OCI-LY7 (cell line): Measurements from ENCODE around the gene SERTM1.

Experiments
- EZH2phosphoT487 ChIP-seq: fragments of 200-600 bp; sonication (generic); IDR thresholded peaks from 2 replicates; pipeline ENCODE4 v1.6.1; 2018; ENCODE audit warnings: low read depth, borderline replicate concordance, mild to moderate bottlenecking, mixed run types, antibody characterized with exemption, low read length, moderate library complexity, mixed read lengths
- TF ChIP-seq, protein P1 (sequence below): fragments of 200-600 bp; sonication (generic); conservative IDR thresholded peaks from 2 replicates; pipeline ENCODE4 v1.5.1; 2014; ENCODE audit warnings: mild to moderate bottlenecking, antibody characterized with exemption, low read length, moderate library complexity, mixed read lengths

DNA sequence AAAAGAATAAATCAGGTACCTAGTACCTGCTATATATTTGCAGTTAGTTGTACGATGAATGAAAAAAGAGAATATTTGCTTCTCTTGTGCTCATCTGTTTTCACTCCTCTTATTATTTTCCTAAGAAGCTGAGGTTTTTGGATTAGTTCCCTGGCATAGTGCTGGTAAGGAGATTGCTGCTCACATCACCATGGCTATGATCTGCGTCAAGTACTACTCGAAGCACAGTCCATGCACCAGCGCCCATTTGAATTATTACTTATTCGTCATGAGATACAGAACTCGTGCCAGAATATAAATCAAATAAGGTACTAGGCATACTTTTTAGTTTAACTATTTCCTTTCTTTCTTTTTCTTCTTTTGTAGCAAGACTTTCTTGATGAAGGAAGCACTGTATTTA is 7.1 kb downstream of the SERTM1 start:
- TF ChIP-seq, protein P1, sequence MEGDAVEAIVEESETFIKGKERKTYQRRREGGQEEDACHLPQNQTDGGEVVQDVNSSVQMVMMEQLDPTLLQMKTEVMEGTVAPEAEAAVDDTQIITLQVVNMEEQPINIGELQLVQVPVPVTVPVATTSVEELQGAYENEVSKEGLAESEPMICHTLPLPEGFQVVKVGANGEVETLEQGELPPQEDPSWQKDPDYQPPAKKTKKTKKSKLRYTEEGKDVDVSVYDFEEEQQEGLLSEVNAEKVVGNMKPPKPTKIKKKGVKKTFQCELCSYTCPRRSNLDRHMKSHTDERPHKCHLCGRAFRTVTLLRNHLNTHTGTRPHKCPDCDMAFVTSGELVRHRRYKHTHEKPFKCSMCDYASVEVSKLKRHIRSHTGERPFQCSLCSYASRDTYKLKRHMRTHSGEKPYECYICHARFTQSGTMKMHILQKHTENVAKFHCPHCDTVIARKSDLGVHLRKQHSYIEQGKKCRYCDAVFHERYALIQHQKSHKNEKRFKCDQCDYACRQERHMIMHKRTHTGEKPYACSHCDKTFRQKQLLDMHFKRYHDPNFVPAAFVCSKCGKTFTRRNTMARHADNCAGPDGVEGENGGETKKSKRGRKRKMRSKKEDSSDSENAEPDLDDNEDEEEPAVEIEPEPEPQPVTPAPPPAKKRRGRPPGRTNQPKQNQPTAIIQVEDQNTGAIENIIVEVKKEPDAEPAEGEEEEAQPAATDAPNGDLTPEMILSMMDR: no peak
- no peak for TF ChIP-seq EZH2phosphoT487
